Transverse colon (tissue), 4 donors: ENCODE results near the gene ZBTB9. TPM values are rescaled to one million over a fixed set of nuclear protein-coding genes. Genes with fewer than 3 reads are reported as not detected.
A peak's percentile ranks its signal among the peaks of the same experiment; 100 is the strongest.

ENCODE experiments used
- DNase-seq: peaks from one replicate; pipeline ENCODE4 v3.0.0-alpha.2; 2019
- H3K27ac ChIP-seq, 4 donors: fragments of 200-600 bp; sonication (generic); 2 replicates each; pipeline ENCODE4 v1.5.1; 2016 to 2018; ENCODE audit warnings: inconsistent platforms in 4 of 4
- H3K27me3 ChIP-seq: fragments of 200-600 bp; sonication (generic); 2 replicates; pipeline ENCODE4 v1.5.1; 2017; ENCODE audit warnings: inconsistent platforms
- H3K36me3 ChIP-seq, 4 donors: fragments of 200-600 bp; sonication (generic); 2 replicates each; pipeline ENCODE4 v1.5.1; 2017 to 2019; ENCODE audit warnings: inconsistent platforms in 4 of 4
- H3K4me1 ChIP-seq, 4 donors: fragments of 200-600 bp; sonication (generic); 2 replicates each; pipeline ENCODE4 v1.5.1; 2017 to 2020; ENCODE audit warnings: inconsistent platforms in 4 of 4
- H3K4me3 ChIP-seq, 4 donors: fragments of 200-600 bp; sonication (generic); 1 replicate in 1 of 4; 2 replicates in 3 of 4; pipeline versions ENCODE4 v1.5.1 to v1.6.1; 2017 to 2019; ENCODE audit warnings: inconsistent platforms in 4 of 4
- H3K9me3 ChIP-seq, 2 donors: fragments of 200-600 bp; sonication (generic); 2 replicates each; pipeline ENCODE4 v1.5.1; 2017 to 2019; ENCODE audit warnings: inconsistent platforms in 2 of 2
- CTCF ChIP-seq, 5 experiments: fragments of 200-600 bp in 3 of 5; fragments of 450-650 bp in 2 of 5; sonication (generic) in 3 of 5; IDR thresholded peaks; 1 replicate in 2 of 5; 2 replicates in 3 of 5; pipeline ENCODE4 v1.5.1; 2016 to 2017; ENCODE audit warnings: antibody characterized with exemption in 5 of 5, inconsistent platforms in 3 of 5, mild to moderate bottlenecking in 2 of 5, moderate library complexity in 1 of 5
- EP300 ChIP-seq: sonication (generic); formaldehyde crosslinking; IDR thresholded peaks from one replicate; pipeline ENCODE4 v1.6.1; 2017; ENCODE audit warnings: antibody characterized with exemption, low read depth
- POLR2A ChIP-seq: fragments of 450-650 bp; IDR thresholded peaks from one replicate; pipeline ENCODE4 v1.6.1; 2016; ENCODE audit warnings: antibody characterized with exemption, mild to moderate bottlenecking, moderate library complexity
- POLR2AphosphoS5 ChIP-seq, 3 donors: sonication (generic); formaldehyde crosslinking; IDR thresholded peaks; one replicate each; pipeline ENCODE4 v1.6.1; 2016; ENCODE audit warnings: antibody characterized with exemption in 3 of 3
- WGBS, 2 donors: methylation state at CpG; one replicate each; pipeline ENCODE4 v1.1.5; 2018; ENCODE audit warnings: low coverage in 1 of 2; 5-methylcytosine and 5-hydroxymethylcytosine counted together
- in situ Hi-C, 4 donors: fragments of 200-750 bp; cut with MboI; loops; one replicate each; pipeline versions ENCODE4 v1.15.0 to v1.15.1; 2017; ENCODE audit warnings: low sequenced_read_pairs in 3 of 4, low pct_ligation_motif_present in 1 of 4, low pct_unique_long_range_greater_than_20kb in 1 of 4
- intact Hi-C: fragments of 100-400 bp; cut with DNase I; formaldehyde crosslinking; loops from one replicate; pipeline ENCODE4 v1.15.1; 2023; ENCODE audit warnings: low total_unique reads
- total RNA-seq, 4 donors: library from RNA; depleted of rRNA; stranded (reverse); fragments of >200 nt; gene quantifications; one replicate each; pipeline ENCODE4 v1.1.0, GENCODE V29; 2016

Gene ZBTB9
- total RNA-seq, 4 donors from 2014 or later, result 2.2 to 3.2 TPM; not detected in 2

GRCh38 chr6:33428966-33429749 is 25.2 kb upstream of the ZBTB9 start:
- H3K9me3 ChIP-seq, result no peaks in the 10 kb centered on the region
- WGBS, 2 donors, result 59 to 69% methylated on average over 2 to 5 of the region's 5 CpGs
- no peaks in the 10 kb centered on the region for H3K27me3 ChIP-seq
- H3K36me3 ChIP-seq, result no peaks in the 10 kb centered on the region
- in situ Hi-C loops, result no loop called here
- peaks cover 17 to 59% (median 50%) of the 10 kb centered on the region in 4 donors for H3K4me1 ChIP-seq
- H3K27ac ChIP-seq, result peak overlapping the region; percentile 85 to 95 (median 90)
- TF ChIP-seq POLR2A (no peak), EP300 (no peak), POLR2AphosphoS5 (IDR thresholded peaks at IDR 0.05) (no peak), CTCF (IDR thresholded peaks at IDR 0.05) (no peak)
- intact Hi-C loops, result no loop called here
- DNase-seq, result no peak
- no peak overlapping the region for H3K4me3 ChIP-seq

DNA sequence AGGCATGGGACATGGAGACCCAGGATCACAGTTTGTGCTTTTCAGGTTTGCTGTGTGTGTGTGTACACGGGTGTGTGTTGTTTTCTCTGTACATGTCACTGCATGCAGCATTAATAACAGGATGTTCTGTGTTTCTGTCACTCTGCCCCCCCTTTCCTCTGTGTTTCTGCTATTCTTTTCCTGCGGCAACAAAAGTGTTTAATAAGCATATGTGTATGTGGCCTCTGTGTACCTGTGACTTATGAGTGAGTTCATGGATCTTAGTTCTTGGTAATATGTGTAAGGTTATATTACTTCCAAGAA is 24.7 kb upstream of the ZBTB9 start:
- Histone ChIP-seq H3K9me3 (no peaks in the 10 kb centered on the region), H3K27me3 (no peaks in the 10 kb centered on the region), H3K27ac (peak overlapping the region; percentile 85 to 95 (median 90)), H3K36me3 (no peaks in the 10 kb centered on the region), H3K4me1 (peaks cover 13 to 57% (median 45%) of the 10 kb centered on the region in 4 donors), H3K4me3 (no peak overlapping the region)
- 42 to 54% methylated on average over 2 of the region's 2 CpGs for WGBS, 2 donors
- DNase-seq, result no peak
- in situ Hi-C loops (no loop called here), intact Hi-C loops (no loop called here)
- peak; percentile 9 for TF ChIP-seq POLR2A
- TF ChIP-seq POLR2AphosphoS5 (IDR thresholded peaks at IDR 0.05), result no peak

- TF ChIP-seq CTCF (IDR thresholded peaks at IDR 0.05) (no peak), EP300 (no peak), POLR2A (no peak), POLR2AphosphoS5 (IDR thresholded peaks at IDR 0.05) (no peak)
- intact Hi-C loops (no loop called here), in situ Hi-C loops (no loop called here)
- H3K9me3 ChIP-seq, result no peaks in the 10 kb centered on the region
- H3K27me3 ChIP-seq, result no peaks in the 10 kb centered on the region
- H3K36me3 ChIP-seq, result peaks cover 0 to 3% (median 0%) of the 10 kb centered on the region in 4 donors
- WGBS, 2 donors, result 33 to 60% methylated on average over 2 of the region's 2 CpGs
- no peak for DNase-seq
- peaks cover 9 to 50% (median 39%) of the 10 kb centered on the region in 4 donors for H3K4me1 ChIP-seq
- H3K27ac ChIP-seq, result peak overlapping the region; percentile 5 to 90 (median 70)
- no peak overlapping the region for H3K4me3 ChIP-seq
These were observed 24.0 kb upstream of the ZBTB9 start for GRCh38 chr6:33430334-33430733.

- TF ChIP-seq POLR2AphosphoS5 (IDR thresholded peaks at IDR 0.05), result no peak
- no peak for TF ChIP-seq EP300
- TF ChIP-seq CTCF (IDR thresholded peaks at IDR 0.05), result no peak
- no peak for TF ChIP-seq POLR2A
- Histone ChIP-seq H3K4me1 (peaks cover 9 to 45% (median 34%) of the 10 kb centered on the region in 4 donors), H3K27ac (peak overlapping the region; percentile 21 to 90 (median 70)), H3K27me3 (no peaks in the 10 kb centered on the region), H3K4me3 (peak overlapping the region in 1 of 4 donors; percentile 15), H3K9me3 (no peaks in the 10 kb centered on the region), H3K36me3 (peaks cover 0 to 9% (median 0%) of the 10 kb centered on the region in 4 donors)
- intact Hi-C loops, result no loop called here
- DNase-seq, result peak; percentile 68
- in situ Hi-C loops, result no loop called here
- WGBS, 2 donors, result 15 to 30% methylated on average over 7 to 12 of the region's 12 CpGs
These were observed 23.1 kb upstream of the ZBTB9 start for GRCh38 chr6:33430991-33431879.
